ENCODE measurements around the gene PNMT. TPM values are rescaled to one million over a fixed set of nuclear protein-coding genes. Genes with fewer than 3 reads are reported as not detected.

The PNMT gene
- total and polyA plus RNA-seq, 2 of the 13 experiments (the other 11 are each of a cell fraction or from before 2014, with no cell fraction given), result 0.25 TPM; not detected in 1

DNA sequence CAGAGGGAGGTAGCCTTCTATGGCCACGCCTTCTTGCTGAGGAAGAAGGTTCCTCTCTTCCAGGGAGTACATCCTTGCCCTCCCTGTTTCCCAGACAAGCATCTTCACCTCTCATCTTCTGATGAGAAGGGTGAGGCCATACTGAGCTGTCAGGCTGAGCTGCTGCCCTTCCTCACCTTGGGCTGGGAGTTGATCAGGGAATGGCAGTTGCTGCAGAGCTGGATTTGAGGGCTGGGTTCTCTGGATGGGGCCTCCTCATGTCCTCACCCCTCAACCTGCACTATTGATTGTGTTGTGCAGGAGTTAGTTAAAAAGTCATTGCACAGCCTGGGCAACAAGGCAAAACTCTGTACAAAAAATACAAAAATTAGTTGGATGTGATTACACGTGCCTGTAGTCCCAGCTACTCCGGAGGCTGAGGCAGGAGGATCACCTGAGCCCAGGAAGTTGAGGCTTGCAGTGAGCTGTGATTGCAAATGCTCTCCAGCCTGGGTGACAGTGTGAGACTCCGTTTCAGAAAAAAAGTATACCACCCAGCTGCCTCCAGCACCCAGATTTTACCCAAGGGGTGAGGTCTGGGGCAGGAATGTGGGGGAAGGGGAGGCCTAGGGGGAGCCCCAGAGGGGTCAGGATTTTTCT, 33.6 kb downstream of the PNMT start (continued):
- no peak for TF ChIP-seq ZNF17 (CRISPR knock-in tag; IDR thresholded peaks at IDR 0.05)
- TF ChIP-seq MXI1 (IDR thresholded peaks at IDR 0.05; ENCODE audit: borderline replicate concordance, low read depth, low read length), result no peak
- TF ChIP-seq SP4 (CRISPR knock-in tag; IDR thresholded peaks at IDR 0.05), result no peak
- TF ChIP-seq MTF2 (CRISPR knock-in tag; IDR thresholded peaks at IDR 0.05; ENCODE audit: borderline replicate concordance), result 0 out of 2 replicates have a peak, but pooled peaks have one; percentile 57
- TF ChIP-seq KDM4B (CRISPR knock-in tag; IDR thresholded peaks at IDR 0.05), result 0 out of 2 replicates have a peak, but pooled peaks have one; percentile 6
- no peak for TF ChIP-seq REXO4 (CRISPR knock-in tag; IDR thresholded peaks at IDR 0.05; ENCODE audit: borderline replicate concordance)
- TF ChIP-seq HIVEP1 (CRISPR knock-in tag; IDR thresholded peaks at IDR 0.05), result peak; percentile 50; the same call in 1 of the 2 replicates
- no peak for TF ChIP-seq ZNF780A (CRISPR knock-in tag; IDR thresholded peaks at IDR 0.05)
- peak; percentile 49; the same call in 1 of the 2 replicates for TF ChIP-seq SIN3A (IDR thresholded peaks at IDR 0.05; ENCODE audit: borderline replicate concordance, low read depth, low read length)
- 0 out of 2 replicates have a peak, but pooled peaks have one; percentile 49 for TF ChIP-seq ZNF572 (CRISPR knock-in tag; IDR thresholded peaks at IDR 0.05)
- no peak for TF ChIP-seq ZNF878 (CRISPR knock-in tag; IDR thresholded peaks at IDR 0.05)
- TF ChIP-seq SRSF9 (IDR thresholded peaks at IDR 0.05; ENCODE audit: borderline replicate concordance, insufficient read depth, low read depth, low read length, poor library complexity, severe bottlenecking), result no peak
- TF ChIP-seq TEAD2 (CRISPR knock-in tag; IDR thresholded peaks at IDR 0.05), result no peak
- TF ChIP-seq, protein P1, sequence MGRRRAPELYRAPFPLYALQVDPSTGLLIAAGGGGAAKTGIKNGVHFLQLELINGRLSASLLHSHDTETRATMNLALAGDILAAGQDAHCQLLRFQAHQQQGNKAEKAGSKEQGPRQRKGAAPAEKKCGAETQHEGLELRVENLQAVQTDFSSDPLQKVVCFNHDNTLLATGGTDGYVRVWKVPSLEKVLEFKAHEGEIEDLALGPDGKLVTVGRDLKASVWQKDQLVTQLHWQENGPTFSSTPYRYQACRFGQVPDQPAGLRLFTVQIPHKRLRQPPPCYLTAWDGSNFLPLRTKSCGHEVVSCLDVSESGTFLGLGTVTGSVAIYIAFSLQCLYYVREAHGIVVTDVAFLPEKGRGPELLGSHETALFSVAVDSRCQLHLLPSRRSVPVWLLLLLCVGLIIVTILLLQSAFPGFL (CRISPR knock-in tag; IDR thresholded peaks at IDR 0.05), result no peak
- TF ChIP-seq SOX13 (IDR thresholded peaks at IDR 0.05), result no peak
- TF ChIP-seq SOX13 (CRISPR knock-in tag; conservative IDR thresholded peaks at IDR 0.05 in 1 of 2, IDR thresholded peaks at IDR 0.05 in 1 of 2), result no peak
- no peak for TF ChIP-seq FOXA3 (CRISPR knock-in tag; IDR thresholded peaks at IDR 0.05)
- TF ChIP-seq, protein P2, sequence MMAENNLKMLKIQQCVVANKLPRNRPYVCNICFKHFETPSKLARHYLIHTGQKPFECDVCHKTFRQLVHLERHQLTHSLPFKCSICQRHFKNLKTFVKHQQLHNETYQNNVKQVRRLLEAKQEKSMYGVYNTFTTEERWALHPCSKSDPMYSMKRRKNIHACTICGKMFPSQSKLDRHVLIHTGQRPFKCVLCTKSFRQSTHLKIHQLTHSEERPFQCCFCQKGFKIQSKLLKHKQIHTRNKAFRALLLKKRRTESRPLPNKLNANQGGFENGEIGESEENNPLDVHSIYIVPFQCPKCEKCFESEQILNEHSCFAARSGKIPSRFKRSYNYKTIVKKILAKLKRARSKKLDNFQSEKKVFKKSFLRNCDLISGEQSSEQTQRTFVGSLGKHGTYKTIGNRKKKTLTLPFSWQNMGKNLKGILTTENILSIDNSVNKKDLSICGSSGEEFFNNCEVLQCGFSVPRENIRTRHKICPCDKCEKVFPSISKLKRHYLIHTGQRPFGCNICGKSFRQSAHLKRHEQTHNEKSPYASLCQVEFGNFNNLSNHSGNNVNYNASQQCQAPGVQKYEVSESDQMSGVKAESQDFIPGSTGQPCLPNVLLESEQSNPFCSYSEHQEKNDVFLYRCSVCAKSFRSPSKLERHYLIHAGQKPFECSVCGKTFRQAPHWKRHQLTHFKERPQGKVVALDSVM (CRISPR knock-in tag; IDR thresholded peaks at IDR 0.05), result peak; percentile 96
- no peak for TF ChIP-seq GATAD2A (CRISPR knock-in tag; IDR thresholded peaks at IDR 0.05)
- no peak for TF ChIP-seq ZNF431 (CRISPR knock-in tag; IDR thresholded peaks at IDR 0.05; ENCODE audit: borderline replicate concordance, low read depth)
- no peak for TF ChIP-seq ATRX (CRISPR knock-in tag; IDR thresholded peaks at IDR 0.05; ENCODE audit: borderline replicate concordance)
- TF ChIP-seq ETV6 (CRISPR knock-in tag; conservative IDR thresholded peaks at IDR 0.05), result no peak
- TF ChIP-seq KMT2A (CRISPR knock-in tag; IDR thresholded peaks at IDR 0.05), result peak; percentile 18; the same call in 1 of the 2 replicates
- TF ChIP-seq HNRNPK (IDR thresholded peaks at IDR 0.05; ENCODE audit: low read depth, low read length, poor library complexity, severe bottlenecking), result no peak
- no peak for TF ChIP-seq SRSF4 (IDR thresholded peaks at IDR 0.05; ENCODE audit: low read depth, low read length, poor library complexity, severe bottlenecking)
- TF ChIP-seq ZNF333 (CRISPR knock-in tag; IDR thresholded peaks at IDR 0.05; ENCODE audit: borderline replicate concordance), result 0 out of 2 replicates have a peak, but pooled peaks have one; percentile 39
